Right hindlimb (tissue), 1 donor: ENCODE measurements around the gene ALK.

ENCODE experiments used
- DNase-seq: peaks from one replicate; pipeline ENCODE4 v3.0.0-alpha.2; 2018

Gene ALK

DNA sequence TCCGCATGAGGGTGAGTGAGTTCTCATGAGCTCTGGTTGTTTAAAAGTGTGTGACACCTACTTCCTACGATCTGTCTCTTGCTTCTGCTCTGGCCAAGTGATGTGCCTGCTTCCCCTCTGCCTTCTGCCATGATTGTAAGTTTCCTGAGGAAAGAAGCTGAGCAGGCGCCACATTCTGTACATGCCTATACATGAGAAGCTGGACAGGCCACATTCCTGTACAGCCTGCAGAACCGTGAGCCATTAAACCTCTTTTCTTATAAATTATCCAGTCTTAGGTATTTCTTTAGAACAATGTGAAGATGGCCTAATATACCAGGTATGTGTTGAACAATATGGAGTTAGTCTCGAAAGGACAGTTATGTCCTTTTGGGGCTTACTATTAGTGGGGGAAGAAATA, 281.0 kb downstream of the ALK start:
- DNase-seq: no peak

DNA sequence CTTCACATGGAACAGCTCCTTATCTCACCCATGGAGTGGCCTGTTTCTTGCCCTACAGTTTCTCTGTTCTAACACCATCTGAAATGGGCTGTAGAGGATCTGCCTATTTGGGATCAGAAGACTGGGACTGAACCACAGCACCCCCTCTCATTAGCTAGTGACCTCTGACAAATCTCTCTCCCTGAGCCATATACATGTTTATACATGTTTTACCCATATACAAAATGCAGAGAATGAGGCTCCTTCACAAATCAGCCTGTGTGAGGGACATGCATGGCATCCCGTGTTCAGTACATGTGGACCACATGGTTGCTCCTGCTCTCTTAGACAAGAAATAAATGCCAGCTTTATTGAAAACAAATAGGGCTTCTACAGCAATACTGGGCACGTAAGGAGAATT, 282.7 kb downstream of the ALK start:
- DNase-seq: no peak

DNA sequence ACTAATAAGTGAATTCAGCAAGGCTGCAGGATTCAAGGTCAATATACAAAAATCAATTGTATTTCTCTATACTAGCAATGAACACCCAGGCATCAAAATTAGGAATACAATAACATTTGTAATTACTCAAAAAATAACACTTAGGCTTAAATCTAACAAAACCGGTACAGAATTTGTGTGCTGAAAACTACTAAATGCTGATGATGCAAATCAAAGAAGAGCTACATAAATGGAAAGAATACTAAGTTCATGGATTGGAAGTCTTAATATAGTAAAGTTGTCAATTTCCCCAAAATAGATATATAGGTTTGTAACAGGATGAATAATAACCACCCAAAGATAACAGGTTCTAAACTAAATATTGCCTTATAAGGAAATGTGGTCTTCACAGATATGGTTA, 286.5 kb downstream of the ALK start:
- no peak for DNase-seq

DNA sequence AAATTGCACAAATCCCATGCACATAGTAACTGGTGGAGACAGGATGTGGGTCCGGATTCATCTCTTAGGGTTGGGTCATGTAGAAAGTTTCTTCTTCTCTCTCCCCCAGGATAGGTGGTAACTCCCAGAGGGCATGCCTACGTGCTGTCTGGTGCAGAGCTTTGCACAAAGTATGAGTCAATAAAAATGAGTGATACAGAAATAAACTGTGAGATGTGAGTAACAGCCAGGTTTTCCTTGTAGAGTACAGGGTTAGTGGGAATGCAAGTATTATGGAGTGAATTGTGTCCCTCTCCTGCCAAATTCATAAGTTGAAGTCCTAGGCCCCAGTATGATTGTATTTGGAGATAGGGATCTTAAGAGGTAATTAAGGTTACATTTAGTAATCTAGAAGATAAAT, 289.4 kb downstream of the ALK start:
- DNase-seq: no peak

DNA sequence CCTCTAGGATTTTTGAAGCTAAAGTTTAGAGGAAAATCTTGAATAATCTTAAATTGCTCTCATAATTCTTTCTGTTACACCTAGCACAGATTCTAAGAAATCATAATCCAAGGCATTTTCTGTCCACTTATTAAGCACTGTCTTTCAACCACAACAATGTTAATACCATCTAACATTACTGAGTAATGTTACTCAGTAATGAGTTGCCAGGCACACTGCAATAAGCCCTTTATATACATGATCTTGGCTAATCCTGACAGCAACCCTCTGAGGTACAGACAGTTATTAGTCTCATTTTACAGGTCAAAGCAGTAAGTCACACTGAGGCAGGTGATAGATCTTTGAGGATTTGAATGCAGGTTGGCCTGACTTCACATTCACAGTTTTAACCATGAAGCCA, 291.9 kb downstream of the ALK start:
- no peak for DNase-seq

DNA sequence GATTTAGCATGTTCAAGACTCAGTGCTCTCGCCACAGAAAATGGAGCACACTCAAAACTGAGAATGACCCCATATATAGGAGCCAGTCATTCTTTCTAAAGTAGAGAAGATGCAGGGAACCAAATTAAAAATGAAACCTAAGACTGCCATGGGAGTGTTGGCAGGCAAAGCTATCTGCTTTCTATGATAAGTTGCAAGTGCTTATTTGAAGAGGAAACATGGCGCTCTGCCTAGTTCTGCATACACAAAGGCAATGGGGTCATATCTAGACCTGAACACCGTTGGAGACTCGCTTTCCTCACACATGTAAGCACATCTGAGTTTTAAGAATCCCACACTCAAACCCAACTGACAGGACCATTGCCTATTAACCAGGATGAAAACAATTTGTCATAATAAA, 292.5 kb downstream of the ALK start:
- DNase-seq: no peak

DNA sequence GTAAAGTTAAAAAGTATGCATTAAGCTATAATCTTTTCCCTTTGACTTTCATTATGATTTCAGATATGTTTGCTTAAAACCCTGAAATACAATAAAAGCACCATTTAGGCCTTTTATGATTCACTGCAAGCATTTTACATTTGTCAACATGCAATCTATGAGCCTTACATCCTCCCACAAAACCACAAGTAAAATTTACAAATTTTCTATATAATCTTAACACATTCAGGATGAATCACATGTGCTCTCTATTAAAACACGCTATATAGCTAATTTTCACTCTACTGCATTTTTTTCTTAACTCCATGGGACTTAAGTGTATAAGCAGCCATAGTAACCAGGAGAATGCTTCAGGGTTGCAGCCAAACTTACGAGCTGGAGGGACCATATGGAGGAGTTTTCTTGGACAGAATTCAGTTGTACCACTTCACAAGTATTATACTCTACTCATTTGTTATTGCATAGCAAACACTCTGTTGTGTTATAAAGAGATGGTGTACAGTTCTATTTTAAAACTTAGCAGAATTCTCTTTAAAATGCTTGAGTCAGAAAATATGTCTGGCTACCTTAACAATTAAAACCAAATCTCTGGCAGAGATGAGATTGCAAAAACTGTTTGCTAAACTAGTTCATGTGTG, 293.2 kb downstream of the ALK start:
- DNase-seq: no peak

GRCh38 chr2:29627279-29627711, 294.1 kb downstream of the ALK start:
- DNase-seq: peak; percentile 68

- DNase-seq: no peak
Measured at GRCh38 chr2:29620890-29621289, 300.5 kb downstream of the ALK start.

DNA sequence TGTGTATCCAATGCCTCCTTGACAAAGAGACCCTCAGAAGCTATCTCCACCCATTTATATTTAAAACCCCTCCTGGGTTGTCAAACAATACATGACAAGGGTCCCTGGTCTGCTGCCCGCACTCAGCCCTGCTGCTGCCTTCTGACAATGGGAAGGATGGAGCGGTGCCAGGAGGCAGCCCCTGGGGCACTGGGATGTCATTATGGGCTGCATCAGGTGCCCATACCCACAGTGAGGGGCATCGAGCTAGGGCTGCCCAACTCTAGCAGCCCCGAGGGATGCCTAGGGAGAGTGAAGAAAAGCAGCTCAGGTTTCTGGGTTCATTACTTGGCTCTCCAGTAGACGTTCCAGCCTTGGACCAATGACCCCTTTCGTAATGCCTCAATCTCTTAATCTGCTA, 301.7 kb downstream of the ALK start:
- DNase-seq: no peak

GRCh38 chr2:29618024-29618423, 303.4 kb downstream of the ALK start:
- DNase-seq: no peak

- no peak for DNase-seq
Measured at GRCh38 chr2:29617351-29617750, 304.0 kb downstream of the ALK start.

GRCh38 chr2:29616569-29616968, 304.8 kb downstream of the ALK start:
- DNase-seq: no peak

DNA sequence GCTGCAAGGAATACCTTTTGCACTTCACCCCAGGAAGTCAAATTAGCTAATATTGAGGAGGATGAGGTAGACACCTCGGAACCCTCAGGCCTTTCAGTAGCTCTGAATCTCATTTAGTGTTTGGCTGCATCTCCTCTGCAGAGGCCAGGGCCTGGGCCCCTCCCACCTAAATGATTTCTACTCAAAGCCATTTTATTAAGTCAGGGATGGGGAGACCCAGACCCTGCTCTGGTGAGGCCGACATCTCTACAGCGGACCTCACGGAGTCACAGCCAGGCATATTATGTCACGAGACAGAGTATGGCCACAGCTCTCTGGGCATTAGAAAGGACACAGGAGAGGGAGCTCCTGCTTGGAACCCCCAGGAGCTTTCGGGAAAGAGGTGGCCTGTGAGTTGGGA, 305.5 kb downstream of the ALK start:
- DNase-seq: no peak

DNA sequence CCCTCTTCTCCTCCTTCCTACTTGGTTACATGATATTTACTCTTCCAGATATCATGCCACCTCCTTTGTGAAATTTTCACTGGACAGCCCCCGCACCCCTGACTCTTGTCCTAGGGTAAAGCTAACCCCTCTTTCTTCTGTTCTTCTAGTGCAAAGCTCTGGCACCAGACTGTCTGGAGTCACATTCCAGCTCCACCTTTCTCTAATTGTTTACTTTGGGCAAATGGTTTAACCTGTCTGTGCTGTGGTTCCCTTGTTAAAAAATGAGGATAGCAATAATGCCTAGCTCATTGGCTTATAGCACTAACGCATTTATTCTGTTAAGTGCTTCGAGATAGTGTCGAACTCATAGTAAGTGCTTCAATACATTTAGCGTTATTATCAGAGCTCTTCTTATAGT, 306.2 kb downstream of the ALK start:
- no peak for DNase-seq

- no peak for DNase-seq
Measured at GRCh38 chr2:29614295-29614830, 307.0 kb downstream of the ALK start.

- DNase-seq: no peak
Measured at GRCh38 chr2:29613792-29614266, 307.6 kb downstream of the ALK start.

DNA sequence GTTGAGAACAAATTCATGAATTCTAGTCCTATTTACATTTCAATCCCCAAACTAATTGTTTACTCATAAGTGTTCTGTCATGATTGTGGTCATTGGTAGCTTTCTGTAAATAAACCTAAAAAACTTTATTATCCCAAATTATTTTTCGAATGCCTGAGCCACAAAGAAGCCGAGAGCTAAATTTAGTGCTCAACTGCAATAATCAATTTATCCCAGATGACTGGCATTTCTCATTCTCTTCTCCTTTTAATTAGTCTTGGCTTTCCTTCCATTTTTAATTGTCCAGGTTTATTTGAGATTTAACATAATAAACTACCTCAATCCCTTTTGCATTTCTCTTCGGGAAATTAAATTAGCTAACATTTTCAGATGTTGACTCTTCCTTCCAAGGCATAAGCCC, 308.3 kb downstream of the ALK start:
- no peak for DNase-seq

DNA sequence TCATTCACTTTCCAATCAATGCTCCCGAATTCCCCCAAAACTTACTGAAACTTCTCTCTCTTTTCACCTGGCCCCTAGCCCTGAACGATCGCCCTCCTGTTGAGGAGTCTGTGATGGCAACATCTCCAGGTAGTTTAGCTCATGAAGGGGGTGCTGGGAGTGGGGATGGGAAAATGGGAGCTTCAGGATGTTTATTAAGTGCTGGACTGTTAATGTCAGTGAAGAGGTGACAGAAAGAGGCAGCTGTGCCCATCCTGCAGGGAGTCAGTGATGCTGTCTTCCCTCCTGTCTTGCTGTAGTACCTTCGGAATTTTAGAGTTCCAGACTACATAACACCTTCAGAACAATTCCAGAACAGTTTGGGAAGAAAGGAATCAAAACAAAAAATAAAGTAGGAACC, 308.8 kb downstream of the ALK start:
- DNase-seq: no peak

GRCh38 chr2:29611850-29612249, 309.5 kb downstream of the ALK start:
- DNase-seq: no peak

GRCh38 chr2:29611261-29611660, 310.1 kb downstream of the ALK start:
- DNase-seq: no peak

GRCh38 chr2:29610569-29610968, 310.8 kb downstream of the ALK start:
- DNase-seq: no peak

DNA sequence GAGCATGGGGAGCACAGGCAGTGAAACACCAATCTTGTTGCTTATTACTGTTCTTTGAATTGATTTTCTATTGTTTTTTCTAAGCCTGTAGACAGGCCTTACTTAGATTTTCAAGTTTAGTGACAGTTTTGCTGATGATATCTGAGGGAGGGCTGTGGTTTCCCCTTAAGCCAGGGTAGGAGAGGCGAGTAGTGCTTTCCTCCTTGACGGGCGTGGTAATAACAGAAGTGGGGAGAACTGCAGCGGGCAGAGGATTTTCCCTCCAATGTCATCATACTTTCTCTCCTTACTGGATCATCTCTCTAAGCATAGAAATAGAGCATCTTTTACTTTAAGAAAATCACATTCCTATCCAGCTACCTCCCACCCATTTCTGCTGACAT, 314.4 kb downstream of the ALK start:
- DNase-seq: no peak

DNA sequence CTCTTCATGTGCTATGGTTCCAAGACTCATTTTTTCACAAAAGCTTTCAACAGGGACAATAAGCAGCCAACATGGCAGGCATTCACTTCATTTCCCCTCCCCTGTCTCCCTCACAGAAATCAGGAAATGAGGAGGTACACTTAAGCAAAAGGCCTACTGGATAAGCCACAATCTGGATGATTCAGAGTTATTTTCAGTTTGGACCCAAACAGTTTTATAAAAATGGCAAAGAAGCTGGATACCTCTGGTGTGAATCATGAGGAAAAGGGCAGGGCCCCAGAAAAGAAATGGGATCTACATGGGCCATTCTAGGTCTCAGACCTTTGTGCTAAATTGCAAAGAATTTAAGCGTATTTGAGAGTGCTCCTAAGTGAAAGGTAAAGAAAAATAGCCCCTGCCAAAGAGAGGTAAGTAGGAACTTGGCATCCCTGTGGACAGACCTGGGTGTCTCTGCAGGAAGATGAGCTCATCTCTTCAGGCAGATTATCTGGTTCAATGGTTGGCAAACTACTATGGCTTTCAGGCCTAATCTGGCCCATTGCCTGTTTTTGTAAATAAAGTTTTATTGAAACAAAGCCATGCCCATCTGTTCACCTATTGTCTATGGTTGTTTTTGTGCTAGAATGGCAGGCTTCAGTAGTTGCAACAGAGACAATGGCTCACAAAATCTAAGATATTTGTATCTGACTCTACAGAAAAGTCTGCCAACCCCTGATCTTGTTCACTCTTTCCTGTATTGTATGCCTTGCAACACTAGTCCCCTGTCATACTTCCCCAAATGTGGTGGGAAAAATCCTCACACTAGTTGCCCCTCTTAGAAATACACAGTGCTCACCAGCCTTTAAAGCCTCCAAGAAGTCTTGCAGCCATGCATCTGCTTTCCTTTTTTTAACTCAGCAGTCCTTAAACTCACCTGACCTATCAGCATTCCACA, 315.0 kb downstream of the ALK start:
- no peak for DNase-seq
